SHP77 (cell line): ENCODE data around the gene ATP2A3.
"Not testable (repeated sequence)": the region's sequence is repeated elsewhere in the genome, so short reads cannot be mapped to it uniquely, and the experiment has no call there.

Experiments used
- DNase-seq, 2 experiments: peaks; one replicate each; lab custom pipeline; 2025; lab: John Stamatoyannopoulos, UW

Gene ATP2A3

DNA sequence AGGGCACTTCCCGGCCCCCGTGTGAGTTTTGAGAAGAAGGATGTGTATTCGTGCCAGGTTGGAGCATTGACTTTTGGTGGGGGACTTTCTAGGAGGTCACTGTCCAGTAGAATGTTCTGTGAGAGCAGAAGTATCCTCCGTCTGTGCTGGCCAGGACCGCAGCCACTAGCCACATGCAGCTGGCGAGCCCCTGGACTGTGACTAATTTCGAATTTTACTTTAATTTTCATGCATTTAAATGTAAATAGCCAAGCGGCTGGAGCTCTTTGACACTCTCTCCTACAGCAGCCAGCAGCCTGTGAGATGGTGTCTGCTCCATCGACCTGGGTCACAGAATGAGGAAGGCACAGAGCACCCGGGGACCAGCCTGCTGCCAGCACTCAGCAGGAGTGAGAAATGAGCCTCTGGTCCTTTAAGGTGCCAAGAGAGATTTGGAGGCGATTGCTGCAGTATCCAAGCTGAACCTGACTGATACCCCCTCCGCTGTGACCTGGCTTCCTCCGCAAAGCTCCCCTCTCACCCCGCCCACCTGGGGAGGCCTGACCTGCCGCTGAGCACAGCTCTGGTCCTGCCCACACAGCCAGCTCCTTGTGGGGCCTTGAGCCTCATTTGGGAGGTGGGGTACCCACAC, 7.8 kb downstream of the ATP2A3 start:
- no peak for DNase-seq

DNA sequence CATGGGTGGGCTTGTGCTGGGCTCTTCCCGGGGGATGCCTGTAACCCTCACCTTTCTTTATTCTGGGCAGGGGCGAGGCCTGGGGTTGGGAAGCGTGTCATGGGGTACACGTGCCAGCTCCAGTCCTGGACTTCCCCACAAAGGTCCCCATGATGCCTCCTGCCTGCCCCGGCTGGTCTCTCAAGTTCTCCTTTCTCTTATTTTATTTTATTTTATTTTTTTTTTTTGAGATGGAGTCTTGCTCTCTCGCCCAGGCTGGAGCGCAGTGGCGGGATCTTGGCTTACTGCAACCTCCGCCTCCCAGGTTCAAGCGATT, 8.6 kb downstream of the ATP2A3 start:
- DNase-seq, result no peak

DNA sequence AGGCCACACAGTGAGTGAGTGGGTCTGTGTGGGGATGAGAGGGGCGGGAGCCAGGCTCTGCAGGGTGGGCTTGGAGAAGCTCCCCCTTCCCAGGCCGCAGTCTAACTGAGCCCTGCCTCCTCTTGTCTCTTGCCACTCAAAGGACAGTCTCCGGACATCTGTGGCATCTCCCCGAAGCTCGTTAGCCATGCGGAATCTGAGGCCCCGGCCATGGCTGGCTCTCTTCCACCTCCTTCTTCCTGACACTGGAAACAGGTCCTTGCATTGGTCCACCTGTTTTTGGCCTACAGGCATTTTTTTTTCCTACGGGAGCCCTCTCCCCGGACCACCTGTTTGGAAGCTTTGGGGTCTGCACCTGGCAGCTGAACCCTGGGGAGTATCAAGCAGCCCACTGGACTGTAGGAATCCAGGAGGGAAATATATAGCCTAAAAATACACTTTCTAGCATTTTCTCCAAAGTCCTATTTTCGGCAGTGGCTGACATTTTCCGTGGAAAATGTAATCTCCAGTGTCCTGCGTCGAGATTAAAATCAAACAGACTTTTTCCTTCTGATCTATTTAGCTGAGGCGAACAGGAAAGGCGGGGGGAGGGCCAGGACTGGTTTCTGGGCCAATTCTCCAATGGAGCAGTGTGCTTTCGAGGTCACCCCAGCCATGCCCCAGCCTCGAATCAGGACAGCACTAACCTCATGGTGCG, 9.1 kb downstream of the ATP2A3 start:
- no peak for DNase-seq

DNA sequence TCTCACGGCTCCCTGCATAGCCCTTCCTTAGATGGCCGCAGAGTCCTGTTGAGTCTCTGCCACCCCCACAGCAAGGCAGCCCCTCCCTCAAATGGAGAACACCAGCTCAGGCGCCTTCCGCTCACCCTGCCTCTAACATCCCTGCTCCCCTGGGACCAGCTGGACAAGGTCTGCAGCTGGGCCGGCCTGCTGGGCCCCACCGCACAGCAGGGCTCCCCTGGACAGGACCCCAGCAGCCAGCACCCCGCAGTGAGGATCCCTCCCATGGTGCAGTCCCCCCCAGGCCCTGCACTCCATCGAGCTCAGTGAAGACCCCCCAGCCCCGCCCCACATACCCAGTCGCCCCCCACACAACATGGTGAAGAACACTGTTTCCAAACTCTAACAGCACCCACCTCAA, 10.2 kb downstream of the ATP2A3 start:
- no peak for DNase-seq

DNA sequence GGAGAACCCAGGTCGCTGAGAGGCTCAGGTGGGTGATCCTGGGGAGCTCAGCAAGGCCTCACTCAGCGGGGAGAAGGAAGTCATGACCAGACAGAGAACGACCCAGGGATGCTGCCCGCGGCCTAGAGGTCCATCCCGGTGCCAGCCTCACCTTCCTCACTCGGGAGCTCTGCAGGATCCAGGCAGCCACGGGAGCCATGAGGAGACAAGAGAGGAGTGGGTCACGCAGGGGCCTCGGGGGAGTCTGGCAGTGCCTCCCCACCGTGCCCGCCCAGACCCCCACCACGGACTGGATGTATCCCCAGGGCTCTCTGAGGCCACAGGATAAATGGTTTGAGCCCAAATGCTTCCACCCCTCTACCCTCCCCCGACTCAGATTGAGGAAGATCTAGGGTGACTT, 10.7 kb downstream of the ATP2A3 start:
- no peak for DNase-seq

DNA sequence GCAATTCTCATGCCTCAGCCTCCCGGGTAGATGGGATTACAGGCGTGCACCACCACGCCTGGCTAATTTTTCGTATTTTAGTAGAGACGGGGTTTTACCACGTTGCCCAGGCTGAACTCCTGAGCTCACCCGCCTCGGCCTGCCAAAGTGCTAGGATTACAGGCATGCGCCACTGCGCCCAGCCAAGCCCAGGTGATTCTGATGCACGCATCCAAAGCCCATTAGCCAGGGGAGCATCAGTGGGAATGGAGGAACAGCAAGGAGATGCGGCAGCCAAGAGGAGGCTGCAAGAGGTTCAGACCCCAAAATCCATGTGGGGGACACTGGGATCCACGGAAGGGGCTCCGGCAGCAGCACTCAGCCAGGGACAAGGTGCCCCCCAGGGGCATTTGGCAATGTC, 12.1 kb downstream of the ATP2A3 start:
- DNase-seq, result no peak

DNA sequence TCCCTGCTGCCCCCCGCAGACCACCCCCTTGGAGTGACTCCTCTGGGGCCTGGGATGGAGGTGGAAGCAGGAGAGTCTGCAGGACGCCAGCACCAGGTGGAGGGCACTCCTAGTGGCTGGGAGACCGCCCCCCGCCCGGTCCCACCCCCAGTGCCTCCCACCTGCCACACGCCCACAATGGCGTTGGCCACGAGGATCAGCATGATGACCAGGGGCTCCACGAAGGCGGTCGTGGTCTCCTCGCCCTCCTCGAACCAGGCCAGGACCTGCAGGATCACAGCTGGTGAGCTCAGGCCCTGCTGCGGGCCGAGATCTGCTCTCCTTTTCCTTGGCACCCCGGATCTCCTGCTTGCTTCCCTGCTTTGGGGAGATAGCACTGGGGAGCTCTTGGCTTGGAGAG, 12.8 kb downstream of the ATP2A3 start:
- DNase-seq, result no peak

DNA sequence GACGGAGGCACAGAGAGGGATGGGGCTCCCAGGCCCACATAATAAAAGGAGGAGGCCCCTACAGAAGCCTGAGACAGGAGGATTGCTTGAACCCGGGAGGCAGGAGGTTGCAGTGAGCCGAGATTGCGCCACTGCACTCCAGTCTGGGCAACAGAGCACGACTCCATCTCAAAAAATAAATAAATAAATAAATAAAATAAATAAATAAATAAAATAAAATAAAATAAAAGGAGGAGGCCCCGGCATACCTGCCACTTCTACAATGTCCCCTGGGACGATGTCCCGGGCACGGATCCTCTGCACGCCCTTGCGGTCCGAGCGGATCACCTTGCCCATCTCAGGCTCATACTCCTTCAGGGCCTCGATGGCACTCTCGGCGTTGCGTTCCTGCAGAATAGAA, 13.2 kb downstream of the ATP2A3 start:
- no peak for DNase-seq

DNA sequence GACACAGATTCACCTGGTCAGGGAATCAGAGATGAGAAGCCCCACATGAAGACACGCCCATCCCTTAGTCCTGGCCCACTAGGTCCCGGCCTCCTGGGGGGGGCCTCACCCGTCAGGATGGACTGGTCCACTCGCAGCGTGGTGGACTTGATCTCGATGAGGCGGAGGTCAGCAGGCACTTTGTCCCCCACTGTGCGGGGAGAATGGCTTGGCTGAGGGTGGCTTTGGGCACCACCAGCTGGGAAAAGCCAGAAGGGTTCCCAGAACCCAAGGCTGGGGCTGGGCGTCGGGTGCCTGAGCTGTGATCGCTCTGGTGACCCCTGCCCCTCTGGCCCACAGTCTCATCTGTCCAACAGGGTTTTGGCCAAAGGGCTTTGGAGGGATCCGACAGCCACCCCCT, 13.7 kb downstream of the ATP2A3 start:
- no peak for DNase-seq

DNA sequence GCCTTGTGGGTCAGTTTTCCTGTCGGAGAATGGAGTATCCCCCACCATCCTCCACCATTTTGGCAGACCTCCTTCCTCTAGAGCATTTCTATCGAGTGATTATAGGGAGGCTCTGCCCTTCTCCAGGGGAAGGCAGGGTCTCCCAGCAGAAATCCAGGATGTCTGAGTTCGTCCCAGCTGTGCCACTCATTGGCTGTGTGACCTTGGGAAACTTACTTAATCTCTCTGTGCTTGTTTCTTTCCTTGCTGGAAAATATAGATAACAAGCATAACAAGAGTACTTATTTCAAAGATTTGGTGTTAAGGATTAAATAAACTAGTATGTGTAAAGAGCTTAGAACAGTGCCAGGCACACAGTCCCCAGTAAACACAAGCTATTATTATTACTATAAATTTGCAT, 14.8 kb downstream of the ATP2A3 start:
- no peak for DNase-seq

DNA sequence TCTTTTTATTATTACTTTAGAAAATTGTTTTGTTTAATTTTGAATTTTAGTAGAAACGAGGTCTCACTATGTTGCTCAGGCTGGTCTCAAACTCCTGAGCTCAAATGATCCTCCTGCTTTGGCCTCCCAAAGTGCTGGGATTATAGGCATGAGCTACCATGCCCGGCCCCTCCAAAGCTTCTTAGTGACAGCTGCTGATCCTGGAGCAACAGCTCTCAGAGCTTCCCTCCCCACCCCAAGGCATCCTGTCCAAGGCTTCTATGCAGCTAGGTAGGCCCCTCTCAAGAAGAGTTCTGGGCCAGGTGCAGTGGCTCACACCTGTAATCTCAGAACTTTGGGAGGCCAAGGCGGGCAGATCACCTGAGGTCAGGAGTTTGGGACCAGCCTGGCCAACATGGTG, 15.7 kb downstream of the ATP2A3 start:
- not testable (repeated sequence) for DNase-seq

DNA sequence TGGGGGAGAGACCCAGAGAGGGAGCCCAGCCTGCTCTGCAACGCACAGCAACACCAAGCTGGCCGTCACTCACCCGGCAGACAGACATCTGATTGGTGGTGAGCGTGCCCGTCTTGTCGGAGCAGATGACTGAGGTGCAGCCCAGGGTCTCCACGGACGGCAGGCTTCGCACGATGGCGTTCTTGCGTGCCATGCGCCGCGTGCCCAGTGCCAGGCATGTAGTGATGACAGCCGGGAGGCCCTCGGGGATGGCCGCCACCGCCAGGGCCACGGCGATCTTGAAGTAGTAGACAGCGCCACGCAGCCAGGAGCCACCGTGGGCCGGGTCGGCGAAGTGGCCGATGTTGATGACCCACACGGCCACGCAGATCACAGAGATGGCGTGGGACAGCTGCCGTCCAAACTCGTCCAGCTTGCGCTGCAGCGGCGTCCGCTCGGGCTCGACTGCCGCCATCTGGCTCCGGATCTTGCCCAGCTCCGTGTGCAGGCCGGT, 16.9 kb downstream of the ATP2A3 start:
- no peak for DNase-seq

DNA sequence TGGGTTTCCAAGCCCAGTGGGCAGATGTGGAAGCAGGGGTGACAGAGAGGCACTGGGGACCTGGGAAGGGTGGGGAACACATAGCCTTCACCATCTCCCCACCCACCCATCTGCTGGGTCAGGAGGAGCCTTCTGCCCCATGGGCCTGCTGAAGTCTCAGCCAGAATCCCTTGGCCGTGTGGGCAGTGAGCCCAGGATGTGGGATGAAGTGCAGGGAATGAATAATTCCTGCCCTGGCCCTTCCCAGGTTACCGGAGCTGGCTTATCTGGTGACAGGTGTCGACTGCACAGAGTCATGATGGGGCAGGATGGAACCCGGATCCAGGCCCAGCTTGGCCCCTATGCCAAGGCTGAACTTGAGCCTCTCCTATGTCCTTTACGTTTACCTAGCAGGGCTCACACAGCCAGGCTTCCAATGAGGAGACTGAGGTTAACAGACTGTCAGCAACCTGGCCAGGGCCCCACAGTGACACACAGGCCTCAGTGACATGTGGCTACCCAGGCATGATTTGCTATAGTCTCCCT, 17.5 kb downstream of the ATP2A3 start:
- no peak for DNase-seq

DNA sequence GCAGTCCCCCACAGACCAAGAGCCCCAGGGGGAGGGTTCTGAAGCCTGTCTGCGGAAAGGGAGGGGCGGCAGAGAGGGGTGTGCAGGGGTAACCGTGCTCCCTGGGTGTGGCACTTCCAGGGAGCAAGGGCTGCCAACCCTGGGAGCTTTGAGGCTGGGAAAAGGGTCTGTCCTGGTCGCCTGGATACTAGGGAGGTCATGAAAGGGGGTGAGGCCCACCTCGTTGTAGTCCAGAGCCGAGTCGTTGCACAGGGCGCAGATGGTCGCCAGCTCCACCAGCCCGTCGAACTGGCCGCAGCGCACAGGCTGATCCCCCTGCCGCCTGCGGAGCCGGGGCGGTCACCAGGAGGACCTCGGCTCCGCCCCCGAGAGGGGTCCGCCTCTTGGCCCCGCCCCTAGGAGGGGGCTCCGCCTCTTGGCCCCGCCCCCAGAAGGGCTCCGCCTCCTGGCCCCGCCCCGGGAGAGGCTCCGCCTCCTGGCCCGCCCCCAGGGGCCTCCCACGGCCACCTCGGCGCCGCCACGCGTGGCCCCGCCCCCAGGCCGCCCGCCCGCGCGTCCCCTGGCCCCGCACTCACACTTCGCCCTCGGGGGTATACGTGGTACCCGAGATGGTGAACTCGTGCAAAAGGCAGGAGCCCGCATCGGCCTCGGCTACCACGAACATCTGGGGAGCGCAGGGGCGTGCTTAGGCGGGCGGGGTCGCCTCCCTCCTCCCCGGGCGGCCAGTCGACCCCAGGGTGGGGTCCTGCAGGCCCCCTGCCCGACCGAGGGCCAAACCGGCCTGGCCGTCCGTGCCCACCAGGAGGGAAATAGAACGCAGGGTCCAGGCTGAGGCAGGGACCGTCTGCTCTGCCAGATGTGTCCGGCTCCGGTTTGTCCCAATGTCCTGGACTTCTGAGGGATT, 19.5 kb downstream of the ATP2A3 start:
- peak; percentile 33 to 47 for DNase-seq

DNA sequence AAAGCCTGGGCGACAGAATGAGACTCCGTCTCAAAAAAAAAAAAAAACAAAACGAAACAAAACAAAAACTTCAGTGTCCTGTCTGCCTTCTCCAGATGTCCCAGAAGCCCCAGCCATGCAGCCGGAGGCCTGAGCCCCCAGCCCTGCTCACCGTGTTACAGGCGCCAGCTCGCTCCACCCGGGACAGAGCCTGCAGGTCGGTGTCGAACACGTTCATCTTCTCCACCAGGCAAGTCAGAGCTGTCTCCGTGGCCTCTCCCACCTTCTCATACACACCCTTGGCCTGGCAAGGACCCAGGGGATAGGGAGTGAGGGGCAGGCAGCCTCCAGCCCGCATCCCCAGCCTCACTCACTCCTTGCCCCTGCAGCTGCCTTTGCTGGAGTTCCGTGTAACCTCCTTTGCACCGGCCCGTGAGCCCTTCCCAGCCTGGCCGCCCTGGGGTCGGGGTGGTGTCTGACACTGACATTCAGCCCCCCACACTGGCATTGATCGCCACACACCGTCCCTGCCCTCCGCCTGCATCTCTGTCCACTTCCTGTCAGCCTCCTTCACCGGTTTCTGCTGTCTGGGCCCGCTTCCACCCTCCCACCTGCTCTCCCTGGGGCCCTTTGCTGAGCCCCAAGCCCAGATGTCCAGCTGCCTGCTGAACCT, 20.9 kb downstream of the ATP2A3 start:
- no peak for DNase-seq

DNA sequence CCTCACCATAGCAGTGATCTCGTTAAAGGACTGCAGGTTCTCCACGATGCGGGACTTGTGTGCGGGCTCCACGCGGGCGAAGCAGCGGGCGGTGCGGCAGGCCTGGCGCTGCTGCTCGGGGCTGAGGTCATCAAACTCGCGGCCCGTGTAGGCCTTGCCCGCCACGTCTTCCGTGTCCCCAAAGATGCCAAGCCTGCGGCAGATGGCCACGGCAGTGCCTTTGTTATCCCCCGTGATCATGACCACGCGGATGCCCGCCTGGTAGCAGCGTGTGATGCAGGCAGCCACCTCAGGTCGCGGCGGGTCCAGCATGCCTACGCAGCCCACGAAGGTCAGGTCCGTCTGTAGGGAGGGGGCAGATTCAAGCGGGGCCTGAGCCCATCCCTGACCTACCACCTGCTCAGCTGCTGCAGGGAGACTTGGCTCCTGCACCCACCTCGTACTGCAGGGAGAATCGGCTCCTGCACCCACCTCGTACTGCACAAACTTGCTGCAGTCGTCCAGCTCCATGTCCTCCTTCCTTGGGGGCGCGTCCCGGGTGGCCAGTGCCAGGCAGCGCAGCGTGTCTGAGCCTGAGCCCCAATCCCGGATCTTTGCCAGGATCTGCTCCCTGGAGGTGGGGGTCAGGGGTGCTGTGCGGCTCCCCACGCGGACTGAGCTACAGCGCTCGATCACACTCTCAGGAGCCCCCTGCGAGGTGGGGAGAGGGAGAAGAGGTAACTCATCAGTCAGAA, 23.1 kb downstream of the ATP2A3 start:
- no peak for DNase-seq

DNA sequence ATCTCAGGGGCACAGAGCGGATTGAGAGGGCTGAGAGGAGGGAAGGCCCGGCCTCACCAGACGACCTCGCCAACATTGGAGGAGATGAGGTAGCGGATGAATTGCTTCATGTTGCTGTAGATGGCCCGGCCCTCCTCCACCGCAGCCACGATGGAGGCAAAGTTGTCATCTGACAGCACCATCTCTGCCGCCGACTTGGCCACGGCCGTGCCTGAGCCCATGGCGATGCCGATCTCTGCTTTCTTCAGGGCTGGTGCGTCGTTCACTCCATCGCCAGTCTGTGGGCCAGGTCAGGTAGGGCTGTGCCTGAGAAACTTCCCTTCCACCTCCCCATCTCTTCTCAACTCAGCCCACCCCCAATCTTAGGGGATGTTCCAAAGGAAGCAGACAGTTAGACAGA, 26.9 kb downstream of the ATP2A3 start:
- no peak for DNase-seq

DNA sequence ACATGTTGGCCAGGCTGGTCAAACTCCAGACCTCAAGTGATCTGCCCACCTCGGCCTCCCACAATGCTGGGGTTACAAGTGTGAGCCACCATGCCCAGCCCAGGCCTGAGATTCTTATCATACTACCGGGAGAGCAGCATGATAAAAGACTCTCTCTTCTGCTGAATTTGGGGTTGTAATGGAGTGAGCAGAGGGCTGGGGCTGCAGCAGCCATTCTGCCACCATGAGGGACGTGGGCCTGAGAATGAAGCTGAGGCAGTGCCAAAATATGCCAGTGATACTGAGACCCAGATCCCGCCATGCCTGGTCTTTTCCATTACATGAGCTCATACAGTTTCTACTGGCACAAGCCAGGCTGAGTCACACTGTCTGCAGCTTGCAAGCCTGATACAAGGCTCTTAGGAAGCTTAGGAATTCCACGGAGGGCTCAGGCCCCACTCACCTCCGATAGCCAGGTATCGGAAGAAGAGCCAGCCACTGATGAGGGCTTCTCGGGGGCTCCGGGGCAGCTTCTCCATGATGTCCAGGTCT, 28.3 kb downstream of the ATP2A3 start:
- DNase-seq, result no peak

DNA sequence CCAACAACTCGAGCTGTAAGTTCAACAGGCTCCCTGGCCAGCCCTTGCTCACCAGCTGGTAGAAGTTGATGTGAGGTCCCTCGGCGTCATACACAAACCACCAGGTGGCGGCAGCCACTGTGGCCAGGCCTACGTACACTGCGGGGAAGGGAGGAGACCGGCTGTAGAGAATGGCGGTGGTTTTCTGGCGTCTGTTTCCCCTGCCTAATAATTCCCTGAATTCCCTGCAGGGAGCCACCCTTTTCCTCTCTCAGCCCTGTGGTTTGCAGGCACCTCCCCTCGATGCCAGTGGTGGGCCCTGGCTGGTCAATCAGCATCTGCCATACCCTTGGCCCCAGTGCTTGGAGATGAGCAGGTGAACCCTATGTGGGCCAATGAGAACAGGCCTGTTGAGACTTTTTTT, 29.1 kb downstream of the ATP2A3 start:
- DNase-seq, result peak; percentile 90 to 93

DNA sequence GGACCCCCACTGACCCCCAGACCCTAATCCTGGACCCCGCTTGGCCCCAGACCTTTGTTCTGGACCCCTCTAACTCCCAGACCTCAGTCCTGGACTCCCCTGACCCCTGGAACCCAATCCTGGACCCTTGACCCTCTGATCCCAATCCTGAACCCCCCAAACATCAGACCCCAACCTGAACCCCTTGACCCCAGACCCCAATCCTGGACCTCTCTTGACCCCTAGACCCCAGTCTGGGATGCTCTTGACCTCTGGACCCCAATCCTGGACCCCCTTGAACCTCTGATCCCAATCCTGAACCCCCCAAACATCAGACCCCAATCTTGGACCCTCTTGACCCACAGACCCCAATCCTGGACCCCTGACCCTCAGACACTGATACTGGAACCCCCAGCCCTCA, 34.5 kb downstream of the ATP2A3 start:
- DNase-seq, result no peak

DNA sequence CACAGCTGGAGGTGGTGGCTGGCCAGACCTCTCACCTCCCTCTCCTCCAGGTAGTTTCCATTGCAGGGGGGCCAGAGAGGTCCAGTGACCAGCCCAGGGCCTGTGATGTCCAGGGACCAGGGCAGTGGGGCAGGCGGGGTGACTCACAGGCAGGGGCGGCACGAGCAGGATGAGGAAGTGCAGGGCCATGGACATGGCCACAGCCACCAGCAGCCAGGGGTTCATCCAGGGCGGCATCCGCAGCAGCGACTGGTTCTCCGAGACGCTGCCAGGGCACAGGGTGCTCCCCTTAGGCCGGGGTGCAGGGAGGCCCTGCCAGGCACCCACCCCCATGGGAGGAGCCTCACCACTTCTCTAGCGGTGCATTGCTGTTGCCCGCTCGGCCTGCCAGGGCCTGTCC, 35.1 kb downstream of the ATP2A3 start:
- no peak for DNase-seq
